Kidney epithelial cell (primary cell): ENCODE data around the gene FKBP6. TPM values are rescaled to one million over a fixed set of nuclear protein-coding genes. Genes with fewer than 3 reads are reported as not detected.

Experiments used
- total RNA-seq: library from RNA; depleted of rRNA; stranded (reverse); fragments of >200 nt; gene quantifications from 2 replicates; pipeline ENCODE4 v1.2.3, GENCODE V29; 2015

The FKBP6 gene
- total RNA-seq, 1 donor from 2014 or later, result not detected

Other genes with a start within 250 kb of the FKBP6 start
- not detected in 2 replicates for gene SPDYE9, start 242.1 kb upstream of the FKBP6 start, total RNA-seq
- gene NSUN5, start 19.3 kb upstream of the FKBP6 start, total RNA-seq, result 63.4 and 69.6 TPM in 2 replicates
- not detected in 2 replicates for gene TRIM50, start 79 bp upstream of the FKBP6 start, total RNA-seq
- 1.5 and 1.6 TPM in 2 replicates for gene FZD9, start 105.6 kb downstream of the FKBP6 start, total RNA-seq
- gene BAZ1B, start 194.1 kb downstream of the FKBP6 start, total RNA-seq, result 60.3 and 61.1 TPM in 2 replicates
- gene BCL7B, start 229.5 kb downstream of the FKBP6 start, total RNA-seq, result 54.8 and 83.9 TPM in 2 replicates